COLO668 (cell line): ENCODE data around the gene TMEM256.

Experiments
- DNase-seq: peaks from one replicate; lab custom pipeline; 2025; ENCODE audit not compliant: unreplicated experiment; lab: John Stamatoyannopoulos, UW

The TMEM256 gene

GRCh38 chr17:7403977-7404736 is at the start of gene TMEM256:
Gene TMEM256, minus strand, starts transcription at chr17:7404097. Its CDS starts 13 bp downstream, at chr17:7404084.
- DNase-seq = peak; percentile 91

DNA sequence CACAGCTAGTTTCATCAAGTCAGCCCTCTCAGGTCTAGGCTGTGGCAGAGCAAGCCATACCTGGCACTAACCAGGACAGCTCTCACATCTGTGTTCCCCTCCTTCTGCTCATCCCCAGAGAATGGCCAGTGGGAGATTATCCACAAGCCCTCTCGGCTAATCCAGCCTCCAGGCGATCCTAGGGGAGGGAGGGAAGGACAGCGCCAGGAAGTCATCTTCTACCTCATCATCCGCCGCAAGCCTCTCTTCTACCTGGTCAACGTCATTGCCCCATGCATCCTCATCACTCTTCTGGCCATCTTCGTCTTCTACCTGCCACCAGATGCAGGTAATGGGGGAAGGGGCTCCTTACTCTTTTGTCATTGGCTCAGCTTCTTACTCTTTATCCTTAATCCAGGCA is 44.6 kb upstream of the TMEM256 start:
- no peak for DNase-seq

GRCh38 chr17:7445619-7445968 is 41.7 kb upstream of the TMEM256 start:
- DNase-seq = no peak

- peak; percentile 5 for DNase-seq
These were observed 41.1 kb upstream of the TMEM256 start, which contains the start of gene CHRNB1 for GRCh38 chr17:7444682-7445618. Gene CHRNB1, plus strand, starts transcription at chr17:7445061. Its CDS starts 67 bp downstream, at chr17:7445128.

DNA sequence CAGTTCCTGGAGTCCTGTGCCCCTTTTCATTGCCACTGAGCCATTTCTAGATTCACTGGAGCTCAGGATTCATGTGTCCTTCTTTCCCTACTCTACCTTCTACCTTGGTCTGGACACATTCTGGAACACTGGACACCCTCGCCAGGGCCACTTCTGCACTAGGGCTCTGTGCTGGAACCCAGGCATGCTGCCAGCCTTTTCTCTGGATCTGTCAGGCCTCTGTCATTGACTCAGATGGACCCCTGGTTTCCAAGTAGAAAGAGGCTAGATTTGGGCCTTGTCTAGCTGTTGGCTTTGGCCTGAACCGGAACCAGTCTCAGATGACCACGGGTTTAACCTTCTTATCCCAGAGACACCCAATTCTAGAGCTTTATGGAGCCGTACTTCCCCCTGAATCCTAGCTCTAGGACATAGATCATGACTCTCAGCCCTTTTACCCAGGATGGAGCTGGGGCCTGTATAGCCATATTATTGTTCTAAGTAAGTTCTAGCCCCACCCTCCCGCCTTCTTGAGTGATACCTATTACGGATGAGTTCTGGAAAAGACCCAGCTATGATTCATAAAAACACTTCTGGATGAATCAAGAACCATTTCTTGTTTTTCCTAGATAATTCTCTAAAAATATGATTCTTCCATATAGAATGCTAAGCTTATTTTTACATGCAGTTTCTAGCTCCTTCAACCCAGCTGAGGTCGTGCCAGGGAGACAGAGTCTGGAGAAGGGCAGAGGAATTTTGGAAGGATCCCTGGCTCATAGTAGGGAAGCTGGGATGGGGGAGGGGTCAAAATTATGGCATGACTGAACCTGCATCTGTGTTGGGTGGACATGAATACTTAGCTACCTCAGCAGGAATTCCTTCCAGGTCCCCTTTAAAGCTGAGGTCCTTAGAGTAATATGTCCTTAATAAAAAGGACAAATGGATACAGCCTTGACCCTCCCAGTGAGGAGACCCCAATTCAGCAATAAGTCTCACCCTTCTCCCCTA is 39.9 kb upstream of the TMEM256 start:
- DNase-seq = no peak

- DNase-seq = no peak
These were observed 38.2 kb upstream of the TMEM256 start for GRCh38 chr17:7442142-7442541.

- no peak for DNase-seq
These were observed 37.4 kb upstream of the TMEM256 start for GRCh38 chr17:7441266-7441665.

- DNase-seq = no peak
These were observed 36.9 kb upstream of the TMEM256 start for GRCh38 chr17:7440834-7441195.

DNA sequence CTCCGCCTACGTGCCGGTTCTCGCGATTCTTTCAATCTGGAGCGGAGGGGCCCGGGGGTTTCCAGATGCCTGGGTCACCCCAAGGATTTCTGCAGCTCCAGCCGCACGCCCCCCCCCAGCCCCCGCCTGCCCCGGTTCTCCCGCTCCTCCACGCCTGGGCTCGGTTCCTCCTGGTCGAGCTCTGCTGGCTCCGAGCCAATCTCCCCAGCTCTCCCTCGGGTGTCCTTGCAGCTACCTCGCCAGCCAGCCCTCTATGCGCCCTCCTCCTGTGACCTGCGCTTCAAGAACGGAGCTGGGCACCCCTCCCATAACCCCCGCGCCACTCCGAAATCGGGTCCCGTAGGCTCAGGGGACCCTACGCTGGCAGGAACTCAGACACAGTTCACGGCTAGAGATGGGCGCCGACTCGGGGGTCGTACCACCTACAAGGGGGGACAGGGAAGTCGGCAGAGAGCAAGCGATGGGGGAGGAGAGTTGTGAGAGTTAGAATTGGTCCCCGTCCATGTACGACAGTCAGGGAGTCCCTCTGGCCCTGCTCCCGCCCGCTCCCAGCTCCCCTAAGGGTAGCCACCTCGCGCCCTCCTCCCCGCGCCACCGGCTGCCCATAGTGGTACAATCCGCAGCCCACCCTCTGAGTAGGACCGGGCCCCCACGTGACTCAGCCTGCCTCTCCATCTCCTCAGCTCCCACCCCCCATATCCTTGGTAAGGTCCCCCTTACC is 36.4 kb upstream of the TMEM256 start:
- peak; percentile 23 for DNase-seq

GRCh38 chr17:7439462-7440112 is 35.7 kb upstream of the TMEM256 start, which contains the start of gene FGF11:
Gene FGF11, plus strand, starts transcription at chr17:7439512. Its CDS starts 109 bp downstream, at chr17:7439621.
- no peak for DNase-seq

- DNase-seq = no peak
These were observed 35.0 kb upstream of the TMEM256 start for GRCh38 chr17:7438656-7439460.

DNA sequence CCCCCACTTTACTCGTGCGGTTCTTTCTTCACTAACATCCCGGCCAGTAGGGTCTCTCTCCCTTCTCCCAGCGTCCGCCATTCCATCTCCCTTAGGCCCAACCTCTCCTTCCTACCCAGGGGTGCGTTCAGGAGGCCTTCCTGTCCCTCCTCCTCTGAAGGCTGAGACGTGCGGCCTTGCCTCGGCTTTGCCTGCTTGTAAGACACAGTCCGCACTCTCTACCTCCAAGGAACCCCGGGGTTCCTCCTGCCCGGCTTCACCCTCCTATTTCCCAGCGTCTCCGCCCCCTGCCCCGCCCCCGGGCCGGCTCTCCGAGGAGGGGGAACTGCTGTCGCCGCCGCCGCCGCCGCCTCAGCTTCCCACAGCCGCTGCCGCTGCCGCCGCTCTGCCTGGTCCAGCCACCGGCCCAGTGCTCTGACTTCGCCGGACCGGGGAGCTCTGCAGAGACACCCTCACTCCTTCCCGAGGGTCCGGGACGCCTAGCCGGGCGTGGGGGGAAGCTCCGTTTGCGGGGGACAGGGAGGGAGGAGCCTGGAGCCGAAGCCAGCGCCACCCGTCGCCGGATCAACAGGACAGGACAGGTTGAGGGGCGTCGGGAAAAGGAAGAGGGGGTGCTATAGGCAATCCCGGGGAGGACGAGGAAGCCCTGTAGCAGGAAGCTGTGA is 34.2 kb upstream of the TMEM256 start:
- no peak for DNase-seq

DNA sequence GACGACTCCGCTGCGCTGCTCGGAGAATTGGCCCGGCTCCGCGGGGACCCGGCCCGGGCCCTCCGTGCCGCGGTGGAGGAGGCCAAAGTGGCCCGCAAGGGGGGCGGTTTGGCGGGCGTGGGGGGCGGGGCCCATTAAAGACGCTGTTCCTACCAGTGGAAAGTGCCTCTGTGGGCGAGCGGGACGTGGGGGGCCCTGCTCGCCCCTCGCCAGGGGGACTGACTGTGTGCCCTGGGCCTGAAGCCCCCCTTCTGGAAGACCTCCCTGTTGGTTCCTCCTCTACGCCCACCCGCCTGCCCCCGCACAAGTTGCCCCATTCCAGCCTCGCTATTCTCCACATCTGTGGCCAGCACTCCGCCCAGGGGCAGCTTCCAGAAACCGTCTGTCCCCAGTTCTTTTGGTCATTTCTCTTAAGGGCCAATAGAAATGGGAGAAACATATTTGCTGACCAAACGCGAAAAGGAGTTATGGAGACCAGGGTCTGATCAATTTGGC is 33.5 kb upstream of the TMEM256 start:
- DNase-seq = no peak

GRCh38 chr17:7436556-7437368 is 32.9 kb upstream of the TMEM256 start:
- peak; percentile 41 for DNase-seq

DNA sequence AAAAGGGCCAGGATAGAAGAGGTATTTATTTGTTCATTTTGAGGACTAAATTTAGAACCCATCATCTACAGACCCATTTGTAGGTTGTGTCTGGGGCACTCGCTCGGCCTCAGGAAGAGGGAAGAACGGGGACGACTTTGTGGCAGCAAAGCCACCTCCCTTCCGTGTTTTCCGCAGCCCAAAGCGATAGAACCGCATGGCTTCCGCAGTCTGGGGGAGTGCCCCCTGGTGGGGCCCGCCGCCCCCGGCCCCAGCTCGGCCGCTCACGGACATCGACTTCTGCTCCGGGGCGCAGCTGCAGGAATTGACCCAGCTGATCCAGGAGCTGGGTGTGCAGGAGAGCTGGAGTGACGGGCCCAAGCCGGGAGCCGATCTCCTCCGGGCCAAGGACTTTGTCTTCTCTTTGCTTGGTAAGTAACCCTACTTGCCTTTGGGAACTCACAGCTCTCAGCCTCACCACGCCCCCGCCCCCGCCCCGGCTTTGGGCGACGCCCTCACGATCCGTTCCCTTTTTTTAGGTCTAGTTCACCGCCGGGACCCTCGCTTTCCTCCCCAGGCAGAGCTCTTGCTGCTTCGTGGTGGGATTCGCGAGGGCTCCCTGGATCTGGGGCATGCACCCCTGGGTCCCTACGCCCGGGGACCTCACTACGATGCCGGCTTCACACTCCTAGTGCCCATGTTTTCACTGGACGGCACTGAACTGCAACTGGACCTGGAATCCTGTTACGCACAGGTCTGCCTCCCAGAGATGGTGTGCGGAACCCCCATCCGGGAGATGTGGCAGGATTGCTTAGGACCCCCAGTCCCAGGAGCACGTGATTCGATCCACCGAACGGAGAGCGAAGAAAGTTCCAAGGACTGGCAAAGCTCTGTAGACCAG is 32.0 kb upstream of the TMEM256 start:
- peak; percentile 36 for DNase-seq

DNA sequence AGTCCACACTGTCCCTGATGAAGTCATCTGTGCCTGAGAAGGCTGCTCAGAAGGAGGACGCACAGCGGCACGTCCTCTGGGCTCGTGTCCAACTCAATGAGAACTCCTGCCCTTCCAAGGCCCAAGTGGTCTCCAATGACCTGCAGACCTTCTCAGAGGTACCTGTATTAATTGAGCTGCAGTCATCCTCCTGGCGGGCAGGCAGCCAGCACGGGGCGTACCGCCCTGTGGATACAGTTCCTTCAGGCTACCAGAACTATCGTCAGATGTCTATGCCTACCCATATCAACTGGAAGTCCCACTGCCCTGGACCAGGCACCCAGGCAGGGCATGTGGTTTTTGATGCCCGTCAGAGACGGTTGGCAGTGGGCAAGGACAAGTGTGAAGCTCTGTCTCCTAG is 28.4 kb upstream of the TMEM256 start:
- DNase-seq = no peak
